ENCODE data around the gene NSUN4.
"Not testable (repeated sequence)": the region's sequence is repeated elsewhere in the genome, so short reads cannot be mapped to it uniquely, and the experiment has no call there.

NSUN4 gene

DNA sequence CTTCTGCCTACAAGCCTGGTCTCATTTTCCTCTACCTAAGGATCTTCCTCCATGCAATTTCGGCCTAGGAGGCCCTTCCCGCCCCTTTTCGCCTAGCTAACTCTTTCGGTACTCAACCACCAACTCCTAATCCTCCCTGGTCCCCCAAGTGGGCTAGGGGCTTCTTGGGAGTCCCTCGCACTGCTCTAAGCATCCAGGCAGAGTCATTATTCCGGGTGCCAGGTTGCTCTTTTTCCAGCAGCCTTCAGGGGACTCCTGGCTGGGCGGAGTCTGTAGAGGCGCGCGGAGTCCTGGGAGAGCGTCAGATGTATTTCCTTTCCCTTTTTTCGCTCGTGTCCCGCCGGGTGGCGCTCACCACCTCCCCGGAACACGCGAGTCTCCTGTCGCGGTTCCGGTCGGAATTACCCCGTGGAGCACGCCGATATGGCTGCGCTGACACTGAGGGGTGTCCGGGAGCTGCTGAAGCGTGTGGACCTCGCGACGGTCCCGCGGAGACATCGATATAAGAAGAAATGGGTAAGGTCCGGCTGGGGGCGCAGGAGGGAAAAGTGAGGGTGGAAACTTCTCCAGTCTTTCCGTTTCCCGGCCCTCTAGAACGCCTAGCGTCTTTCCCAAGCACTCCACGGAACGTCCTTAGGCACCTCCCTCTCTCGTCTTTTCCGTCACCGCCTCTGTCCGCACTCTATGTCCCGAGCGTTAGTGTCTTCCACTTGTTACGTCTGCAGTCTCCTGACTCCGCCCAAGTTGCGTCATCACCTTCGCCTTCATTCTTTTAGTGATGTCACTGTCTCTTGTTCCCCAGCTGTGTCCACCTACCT is at the start of gene NSUN4:
TSS of gene NSUN4 (plus strand) at position 404 of the 818 bp plus-strand sequence. CDS start at position 424, 20 bp downstream.
- in situ Hi-C loops (cut with MboI; ENCODE audit: low sequenced_read_pairs), result no loop called here

DNA sequence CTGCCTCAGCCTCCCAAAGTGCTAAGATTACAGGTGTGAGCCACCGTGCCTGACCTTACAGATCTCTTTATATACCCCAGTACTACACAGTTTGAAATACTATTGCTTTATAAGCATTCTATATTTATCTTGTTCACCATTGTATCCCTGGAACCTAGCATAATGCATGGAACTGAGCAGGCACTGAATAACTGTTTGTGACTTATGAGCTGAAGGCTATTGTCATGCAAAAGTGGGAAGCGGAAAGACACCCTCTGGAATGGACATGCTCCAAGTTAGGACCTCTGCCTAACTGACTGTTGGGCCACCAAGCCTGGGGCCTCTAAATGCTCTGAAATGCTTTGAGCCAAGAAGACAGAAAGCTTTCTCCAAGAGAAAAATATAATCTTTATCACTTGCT is 45.3 kb upstream of the NSUN4 start:
- in situ Hi-C loops (cut with MboI; ENCODE audit: low sequenced_read_pairs), result no loop called here

DNA sequence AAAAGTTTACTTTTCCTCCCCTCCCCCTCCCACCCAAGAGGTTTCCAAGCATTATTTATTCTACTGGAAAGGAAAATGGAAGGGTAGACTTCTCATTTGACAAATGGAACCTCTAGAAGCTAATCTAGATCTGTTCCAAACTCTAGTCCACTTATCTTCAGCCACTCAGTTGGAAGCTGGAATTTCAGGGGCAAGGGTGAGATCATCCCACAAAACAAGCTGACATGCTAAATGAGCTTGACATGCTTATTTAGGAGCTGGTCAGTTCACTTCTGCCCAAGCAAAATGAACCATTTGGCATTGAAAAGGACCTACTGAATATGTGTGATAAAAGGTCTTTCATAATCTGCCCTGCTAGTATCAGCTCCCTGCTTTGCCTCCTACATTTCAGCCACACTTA is 42.2 kb upstream of the NSUN4 start:
- in situ Hi-C loops (cut with MboI; ENCODE audit: low sequenced_read_pairs), result no loop called here

DNA sequence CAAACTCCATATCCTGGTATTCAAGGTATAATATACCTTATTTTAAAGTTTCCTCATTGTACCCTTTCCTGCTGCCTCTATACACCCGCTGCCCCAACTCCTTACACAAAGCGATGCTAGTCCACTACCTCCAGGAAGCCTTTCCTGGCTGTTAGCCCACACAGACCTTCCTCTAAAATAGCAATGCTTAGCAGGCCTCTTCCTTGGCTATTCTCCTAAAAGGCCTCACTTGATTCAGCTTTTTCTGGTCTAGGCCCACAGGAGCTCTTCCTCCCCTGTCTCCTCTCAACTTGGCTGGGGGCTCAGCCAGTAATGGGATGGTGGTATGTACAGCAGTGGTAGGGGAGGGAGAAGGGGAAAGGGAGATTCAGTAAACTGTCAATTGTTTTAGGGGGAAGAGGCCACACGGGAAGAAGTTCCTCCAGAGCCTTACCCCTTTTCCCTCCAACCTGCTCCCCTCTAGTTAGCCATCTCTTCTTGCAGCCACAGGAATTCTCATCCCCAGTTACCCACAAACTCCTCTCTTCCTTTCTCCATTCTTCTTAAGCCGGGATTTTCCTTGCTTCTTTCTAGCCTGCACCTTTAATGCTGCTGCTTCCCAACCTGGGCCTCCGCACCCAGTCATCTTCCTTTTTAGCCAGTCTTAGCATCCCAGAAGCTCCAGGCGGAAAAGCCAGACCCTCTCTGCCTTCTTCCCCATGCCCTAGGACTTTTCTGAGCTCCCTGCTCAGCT is 39.8 kb upstream of the NSUN4 start:
- in situ Hi-C loops (cut with MboI; ENCODE audit: low sequenced_read_pairs), result no loop called here

DNA sequence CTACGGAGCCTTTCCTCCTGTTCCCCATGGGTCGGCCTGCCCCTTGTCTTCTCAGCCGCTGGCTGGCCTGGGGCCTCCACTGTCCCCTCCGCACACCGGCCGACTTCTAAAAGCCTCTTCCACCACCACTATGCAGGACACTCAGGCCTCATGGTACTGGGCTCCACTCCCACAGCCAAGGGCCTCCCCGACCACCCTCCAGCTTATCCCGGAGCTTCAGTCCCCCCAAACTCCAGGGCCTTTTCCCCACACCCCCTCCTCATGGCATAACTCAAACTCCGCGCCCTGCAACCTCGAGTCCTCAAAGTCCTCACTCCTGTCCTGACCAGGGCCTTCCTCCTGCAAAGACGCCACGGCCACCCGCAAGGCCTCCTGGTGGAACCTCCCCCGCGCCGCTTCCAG is 39.2 kb upstream of the NSUN4 start:
- in situ Hi-C loops (cut with MboI; ENCODE audit: low sequenced_read_pairs), result no loop called here

DNA sequence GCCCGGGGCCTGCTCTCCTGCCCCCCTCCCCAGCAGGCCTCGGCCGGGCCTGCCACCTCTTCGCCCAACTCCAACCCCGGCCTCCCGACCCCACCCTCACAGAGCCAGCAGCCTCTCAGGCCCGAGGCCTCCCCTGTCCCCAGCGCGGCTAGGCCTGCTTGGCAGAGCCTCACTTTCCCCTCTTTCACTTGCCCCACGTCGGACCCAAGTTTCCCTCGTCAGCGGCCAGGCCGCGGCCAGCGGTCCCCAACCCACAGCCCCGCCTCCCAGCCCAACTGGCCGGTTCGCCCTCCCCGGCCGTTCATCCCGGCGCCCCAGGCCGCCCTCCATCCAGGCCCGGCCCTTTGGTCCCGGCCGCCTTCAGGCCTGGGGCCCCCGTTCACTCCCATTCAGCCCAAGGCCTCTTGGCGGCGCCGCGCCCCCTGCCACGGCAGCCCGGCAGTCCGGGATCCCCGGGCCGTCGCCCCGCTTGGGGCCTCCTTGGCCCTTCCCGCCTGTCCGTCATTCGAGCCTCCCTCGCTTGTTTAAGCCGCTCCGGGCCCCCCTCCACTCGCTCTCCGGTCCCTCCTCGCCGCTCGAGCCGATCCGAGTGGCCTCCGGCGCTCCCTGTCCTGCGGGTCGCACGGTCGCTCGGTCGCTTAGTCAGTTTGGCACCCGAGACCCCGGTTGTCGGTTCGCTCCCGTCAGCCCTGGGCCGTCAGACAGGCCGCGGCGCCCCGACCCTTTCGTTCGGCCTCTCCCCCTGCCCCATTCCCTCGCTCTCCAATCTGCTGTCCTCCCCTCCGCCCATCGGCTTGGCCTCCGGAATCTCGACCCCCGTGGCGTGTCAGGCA is 38.6 kb upstream of the NSUN4 start:
- in situ Hi-C loops (cut with MboI; ENCODE audit: low sequenced_read_pairs), result no loop called here

DNA sequence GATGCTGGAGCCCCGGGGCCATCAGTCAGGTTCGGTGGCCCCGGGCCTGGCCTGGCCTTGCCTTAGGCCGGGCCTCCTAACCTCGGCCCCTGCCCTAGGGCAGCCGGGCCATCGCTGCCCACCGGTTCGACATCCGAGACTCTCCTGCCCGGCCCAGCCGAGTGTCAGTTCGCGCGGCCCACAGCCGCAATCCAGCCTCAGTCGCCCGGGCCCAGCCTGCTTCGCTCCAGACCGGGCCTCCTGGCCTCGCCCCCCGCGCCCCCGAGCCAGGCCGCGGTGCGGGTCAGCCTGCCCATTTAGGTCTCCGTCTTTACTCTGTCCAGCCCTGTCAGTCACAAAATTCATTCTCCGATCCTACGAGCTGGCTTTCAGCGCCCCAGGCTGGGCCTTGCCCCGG is 38.0 kb upstream of the NSUN4 start:
- in situ Hi-C loops (cut with MboI; ENCODE audit: low sequenced_read_pairs), result no loop called here

DNA sequence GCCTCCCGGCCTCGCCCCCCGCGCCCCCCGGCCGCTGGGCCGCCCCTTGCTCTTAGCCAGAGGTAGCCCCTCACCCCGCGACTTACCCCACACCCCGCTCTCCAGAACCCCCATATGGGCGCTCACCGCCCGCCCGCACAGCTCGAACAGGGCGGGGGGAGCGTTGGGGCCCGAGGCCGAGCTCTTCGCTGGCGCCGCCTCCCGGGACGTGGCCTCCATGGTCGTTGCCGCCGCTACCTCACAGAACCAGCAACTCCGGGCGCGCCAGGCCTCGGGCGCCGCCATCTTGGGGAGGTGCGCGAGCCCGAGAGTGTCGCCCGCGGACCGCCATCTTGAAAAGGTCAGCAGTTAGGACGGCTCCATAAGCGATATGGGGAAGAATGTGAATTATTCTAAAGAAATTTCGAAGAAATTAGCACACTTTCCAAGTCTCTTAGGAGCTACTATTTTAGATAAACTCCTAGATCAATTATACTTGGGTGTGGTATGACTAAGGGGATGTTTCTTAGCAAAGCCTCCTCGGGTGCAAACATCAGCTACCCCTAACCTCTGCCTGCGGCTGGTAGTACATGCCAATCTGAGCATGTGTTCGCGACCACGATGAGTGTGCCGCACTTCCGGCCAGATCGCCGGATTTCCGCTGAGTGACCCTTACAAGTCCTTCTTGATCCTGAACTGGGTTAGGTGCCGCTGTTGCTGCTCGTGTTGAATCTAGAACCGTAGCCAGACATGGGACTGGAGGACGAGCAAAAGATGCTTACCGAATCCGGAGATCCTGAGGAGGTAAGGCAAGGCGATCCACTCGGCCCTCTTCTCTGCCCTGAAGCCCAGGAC is 37.4 kb upstream of the NSUN4 start, which contains the start of the genes LRRC41 and UQCRH:
TSS of gene LRRC41 (minus strand) at position 579 of the 834 bp plus-strand sequence. CDS start at position 285, 294 bp downstream.
TSS of gene UQCRH (plus strand) at position 661 of the 834 bp plus-strand sequence. CDS start at position 730, 69 bp downstream.
- in situ Hi-C loops (cut with MboI; ENCODE audit: low sequenced_read_pairs), result no loop called here

DNA sequence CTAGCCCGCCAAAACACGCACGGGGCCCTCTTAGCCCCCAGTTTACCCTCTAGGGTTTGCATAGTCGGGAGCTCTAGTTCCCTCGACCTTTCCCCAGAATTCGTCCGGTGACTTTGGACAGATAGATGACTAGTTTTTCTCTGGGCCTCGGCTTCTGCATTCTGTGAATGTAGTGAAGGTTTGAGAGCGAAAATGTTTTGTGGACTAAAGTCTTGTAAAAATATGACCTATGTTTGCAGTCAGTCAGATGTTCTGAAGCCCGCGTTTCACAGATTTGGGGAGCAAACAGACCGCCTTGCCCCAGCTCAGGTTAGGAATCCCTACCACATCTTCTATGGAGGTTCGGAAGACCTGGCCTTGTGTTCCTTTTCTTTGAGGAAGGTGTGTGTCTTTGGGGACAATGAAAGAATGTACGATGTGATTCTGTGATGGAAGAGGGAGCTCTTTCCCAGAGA is 36.7 kb upstream of the NSUN4 start:
- in situ Hi-C loops (cut with MboI; ENCODE audit: low sequenced_read_pairs), result no loop called here

DNA sequence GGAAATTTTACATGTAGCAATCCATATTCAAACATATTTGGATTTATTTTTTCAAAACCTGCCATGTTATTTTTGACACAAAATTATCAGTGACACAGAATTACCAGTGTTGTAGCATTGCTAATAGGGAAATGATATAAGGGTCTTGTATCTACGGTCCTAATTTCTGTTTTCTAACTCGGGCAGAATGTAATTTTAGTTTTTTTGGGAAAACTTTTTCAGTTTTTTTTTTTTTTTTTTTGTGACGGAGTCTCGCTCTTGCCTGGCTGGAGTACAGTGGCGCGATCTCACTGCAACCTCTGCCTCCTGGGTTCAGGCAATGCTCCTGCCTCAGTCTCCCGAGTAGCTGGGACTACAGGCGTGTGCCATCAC is 34.5 kb upstream of the NSUN4 start:
- in situ Hi-C loops (cut with MboI; ENCODE audit: low sequenced_read_pairs), result no loop called here

DNA sequence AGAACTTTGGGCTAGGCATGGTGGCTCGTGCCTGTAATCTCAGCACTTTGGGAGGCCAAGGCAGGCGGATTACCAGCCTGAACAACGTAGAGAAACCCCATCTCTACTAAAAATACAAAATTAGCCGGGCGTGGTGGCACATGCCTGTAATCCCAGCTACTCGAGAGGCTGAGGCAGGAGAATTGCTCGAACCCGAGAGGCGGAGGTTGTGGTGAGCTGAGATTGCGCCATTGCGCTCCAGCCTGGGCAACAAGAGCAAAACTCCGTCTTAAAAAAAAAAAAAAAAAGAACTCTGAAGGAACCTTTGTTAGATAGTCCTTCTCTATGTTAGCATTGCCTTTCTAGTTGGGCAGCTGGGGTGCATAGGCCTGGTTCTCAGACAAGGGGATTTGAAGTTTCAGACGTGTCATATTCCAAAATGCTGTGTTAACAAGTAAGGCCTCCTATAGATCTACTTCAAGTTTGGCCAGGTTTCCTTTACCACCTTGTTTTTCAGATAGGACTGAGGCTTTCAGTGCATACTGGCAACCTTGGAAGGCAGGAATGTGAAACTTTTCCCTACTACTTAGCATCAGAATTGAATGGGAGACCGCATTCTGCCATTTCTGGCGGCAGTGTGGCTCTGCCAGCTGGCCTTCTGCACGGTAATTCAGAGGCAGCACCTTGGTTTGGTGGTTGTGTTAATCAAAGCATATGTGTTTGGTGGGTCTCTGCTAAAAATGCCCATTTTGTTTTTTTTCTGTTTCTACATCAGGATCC is 31.0 kb upstream of the NSUN4 start:
- in situ Hi-C loops (cut with MboI; ENCODE audit: low sequenced_read_pairs), result no loop called here

DNA sequence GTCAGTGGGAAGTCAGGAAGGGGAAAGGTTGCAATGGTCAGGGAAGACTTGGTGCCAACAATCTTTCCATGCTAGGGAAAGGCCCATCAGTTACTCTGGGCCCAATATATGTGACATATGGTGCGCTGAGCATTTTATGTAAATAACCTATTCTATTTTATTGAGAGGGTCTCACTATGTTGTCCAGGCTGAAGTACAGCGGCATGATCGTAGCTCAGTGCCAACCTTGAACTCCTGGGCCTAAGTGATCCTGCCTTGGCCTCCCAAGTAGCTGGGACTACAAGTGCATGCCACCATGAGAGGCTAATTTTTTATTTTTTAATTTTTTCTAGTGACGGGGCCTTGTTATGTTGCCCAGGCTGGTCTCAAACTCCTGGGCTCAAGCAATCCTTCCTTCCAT is 30.3 kb upstream of the NSUN4 start:
- in situ Hi-C loops (cut with MboI; ENCODE audit: low sequenced_read_pairs), result no loop called here

DNA sequence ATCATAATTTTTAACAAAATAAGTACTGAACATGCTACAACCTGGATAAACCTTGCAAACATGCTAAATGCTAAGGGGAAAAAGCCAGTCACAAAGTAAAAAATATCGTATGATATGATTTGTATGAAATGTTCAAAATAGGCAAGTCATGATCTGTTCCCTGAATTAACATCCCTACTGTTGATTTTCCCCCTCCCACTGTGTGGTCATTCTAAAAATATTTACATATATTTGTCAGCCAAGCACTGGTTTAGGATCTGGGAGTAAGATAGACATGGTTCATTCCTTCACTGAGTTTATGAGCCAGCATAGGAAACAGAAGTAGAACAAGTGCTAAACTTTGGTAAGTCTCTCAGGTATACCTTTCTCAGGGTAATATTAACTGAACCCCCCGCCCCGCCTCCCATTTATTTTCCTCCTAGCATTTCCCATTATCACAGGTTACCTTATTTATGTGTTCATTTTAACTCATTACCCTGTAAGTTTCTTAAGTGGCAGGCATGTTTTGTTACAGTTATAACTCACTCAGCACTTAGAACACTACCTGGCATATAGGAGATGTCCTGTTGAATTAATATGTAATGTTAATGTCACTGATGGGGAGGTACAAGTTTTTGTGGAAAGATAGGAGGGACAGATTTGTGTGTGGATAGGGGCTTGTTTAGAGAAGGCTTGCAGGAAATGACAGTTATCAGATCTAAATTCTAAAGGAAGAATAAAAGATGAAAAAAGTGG is 24.8 kb upstream of the NSUN4 start:
- in situ Hi-C loops (cut with MboI; ENCODE audit: low sequenced_read_pairs), result no loop called here

DNA sequence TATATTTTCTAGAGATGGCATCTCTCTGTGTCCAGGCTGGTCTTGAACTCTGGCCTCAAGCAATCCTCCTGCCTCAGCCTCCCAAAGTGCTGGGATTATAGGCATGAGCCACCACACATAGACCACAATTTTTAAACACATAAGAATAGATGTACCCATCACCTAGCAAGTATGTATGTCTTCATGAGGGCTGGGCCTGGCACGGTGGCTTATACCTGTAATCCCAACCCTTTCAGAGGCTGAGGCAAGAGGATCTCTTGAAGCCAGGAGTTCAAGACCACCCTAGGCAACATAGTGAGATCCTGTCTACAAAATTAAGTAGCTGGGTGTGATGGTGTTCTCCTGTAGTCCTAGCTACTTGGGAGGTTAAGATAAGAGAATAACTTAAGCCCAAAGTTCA is 23.3 kb upstream of the NSUN4 start:
- in situ Hi-C loops (cut with MboI; ENCODE audit: low sequenced_read_pairs), result no loop called here

DNA sequence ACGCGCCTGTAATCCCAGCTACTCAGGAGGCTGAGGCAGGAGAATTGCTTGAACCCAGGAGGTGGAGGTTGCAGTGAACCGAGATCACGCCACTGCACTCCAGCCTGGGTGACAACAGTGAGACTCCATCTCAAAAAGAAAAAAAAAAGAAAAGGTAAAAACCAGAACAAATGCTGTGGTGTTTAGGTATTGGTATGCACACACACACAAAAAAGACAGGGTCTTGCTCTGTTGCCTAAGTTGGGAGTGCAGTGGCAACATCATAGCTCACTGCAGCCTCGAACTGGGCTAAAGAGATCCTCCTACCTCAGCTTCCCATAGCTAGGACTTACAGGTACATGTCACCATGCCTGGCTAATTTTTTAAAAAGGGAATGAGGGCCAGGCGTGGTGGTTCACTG is 21.3 kb upstream of the NSUN4 start:
- in situ Hi-C loops (cut with MboI; ENCODE audit: low sequenced_read_pairs), result not testable (repeated sequence)

DNA sequence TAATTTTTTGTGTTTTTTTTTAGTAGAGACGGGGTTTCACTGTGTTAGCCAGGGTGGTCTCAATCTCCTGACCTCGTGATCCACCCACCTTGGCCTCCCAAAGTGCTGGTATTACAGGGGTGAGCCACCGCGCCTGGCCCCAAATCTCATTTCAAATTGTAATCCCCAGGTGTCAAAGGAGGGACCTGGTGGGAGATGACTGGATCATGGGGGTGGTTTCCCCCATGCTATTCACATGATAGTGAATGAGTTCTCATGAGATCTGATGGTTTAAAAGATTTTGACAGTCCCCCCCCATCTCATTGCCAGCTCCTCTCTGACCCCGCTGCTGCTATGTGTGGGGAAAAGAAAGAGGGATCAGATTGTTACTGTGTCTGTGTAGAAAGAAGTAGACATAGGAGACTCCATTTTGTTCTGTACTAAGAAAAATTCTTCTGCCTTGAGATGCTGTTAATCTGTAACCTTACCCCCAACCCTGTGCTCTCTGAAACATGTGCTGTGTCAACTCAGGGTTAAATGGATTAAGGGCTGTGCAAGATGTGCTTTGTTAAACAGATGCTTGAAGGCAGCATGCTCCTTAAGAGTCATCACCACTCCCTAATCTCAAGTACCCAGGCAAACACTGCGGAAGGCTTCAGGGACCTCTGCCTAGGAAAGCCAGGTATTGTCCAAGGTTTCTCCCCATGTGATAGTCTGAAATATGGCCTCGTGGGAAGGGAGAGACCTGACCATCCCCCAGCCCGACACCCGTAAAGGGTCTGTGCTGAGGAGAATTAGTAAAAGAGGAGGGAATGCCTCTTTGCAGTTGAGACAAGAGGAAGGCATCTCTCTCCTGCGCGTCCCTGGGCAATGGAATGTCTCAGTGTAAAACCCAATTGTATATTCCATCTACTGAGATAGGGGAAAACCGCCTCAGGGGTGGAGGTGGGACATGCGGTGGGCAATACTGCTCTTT is 20.4 kb upstream of the NSUN4 start:
- in situ Hi-C loops (cut with MboI; ENCODE audit: low sequenced_read_pairs), result not testable (repeated sequence)

DNA sequence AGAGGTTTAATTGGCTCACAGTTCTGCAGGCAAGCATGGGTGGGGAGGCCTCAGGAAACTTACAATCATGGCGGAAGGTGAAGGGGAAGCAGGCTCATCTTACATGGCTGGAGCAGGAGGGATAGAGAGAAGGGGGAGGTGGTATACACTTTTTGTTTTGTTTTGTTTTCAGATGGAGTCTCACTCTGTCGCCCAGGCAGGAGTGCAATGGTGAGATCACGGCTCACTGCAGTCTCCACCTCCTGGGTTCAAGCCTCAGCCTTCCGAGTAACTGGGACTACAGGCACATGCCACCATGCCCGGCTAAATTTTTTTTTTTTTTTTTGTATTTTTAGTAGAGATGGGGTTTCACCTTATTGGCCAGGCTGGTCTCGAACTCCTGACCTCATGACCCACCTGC is 18.4 kb upstream of the NSUN4 start:
- in situ Hi-C loops (cut with MboI; ENCODE audit: low sequenced_read_pairs), result not testable (repeated sequence)
